GM12878 (cell line): ENCODE results near the gene TK2. TPM values are rescaled to one million over a fixed set of nuclear protein-coding genes. Genes with fewer than 3 reads are reported as not detected.
"Not testable (repeated sequence)": the region's sequence is repeated elsewhere in the genome, so short reads cannot be mapped to it uniquely, and the experiment has no call there.

Experiments used
- ATAC-seq: fragments of 200-7000 bp; cut with Tn5 transposase; 3 replicates; pipeline ENCODE4 v1.9.1; 2020; ENCODE audit warnings: mild to moderate bottlenecking, moderate library complexity
- BruUV-seq: library from RNA; stranded (reverse); fragments of 400-500 nt; replicated peaks from 2 replicates; lab custom pipeline; 2021; lab: Mats Ljungman, UMichigan
- CTCF ChIA-PET: fragments of 300-600 bp; sonication (Branson Sonifier 250); formaldehyde crosslinking; extraction: SDS; loops from one replicate; lab custom pipeline; 2021; ENCODE audit warnings: inconsistent platforms; lab: Yijun Ruan, JAX
- POLR2A ChIA-PET: fragments of 350-600 bp; formaldehyde crosslinking; extraction: SDS; loops from one replicate; lab custom pipeline; 2021; ENCODE audit warnings: inconsistent platforms; lab: Charles Lee
- RAD21 ChIA-PET: fragments of 300-600 bp; sonication (Branson Sonifier 250); formaldehyde crosslinking; loops from one replicate; lab custom pipeline; 2023; ENCODE audit warnings: antibody characterized with exemption; ENCODE audit not compliant: unreplicated experiment; lab: Charles Lee
- SMC1A ChIA-PET: fragments of 300-600 bp; sonication (Branson Sonifier 250); formaldehyde crosslinking; loops from one replicate; lab custom pipeline; 2023; ENCODE audit not compliant: unreplicated experiment, uncharacterized antibody; lab: Charles Lee
- DNase-seq: peaks from one replicate; pipeline ENCODE4 v3.0.0-alpha.2; 2011; ENCODE audit warnings: low read depth, low spot score
- FAIRE-seq: peaks from 3 replicates; lab custom pipeline; 2011; peaks lifted over from hg19 to GRCh38; lab: Jason Lieb, UNC
- H2AFZ ChIP-seq: 2 replicates; pipeline ENCODE4 v1.6.0; 2011; ENCODE audit warnings: low read depth, low read length, control low read depth; ENCODE audit not compliant: control insufficient read depth
- H3K27ac ChIP-seq: 2 replicates; pipeline ENCODE4 v1.5.1; 2011; ENCODE audit warnings: control low read depth; ENCODE audit not compliant: control insufficient read depth, insufficient read depth
- H3K27me3 ChIP-seq, 2 experiments: replicated peaks in 1 of 2; 2 replicates each; pipeline versions ENCODE4 v1.6.0 to v1.6.1; 2011; ENCODE audit warnings: low read length in 1 of 2; ENCODE audit not compliant: control insufficient read depth in 2 of 2, insufficient read depth in 2 of 2
- H3K36me3 ChIP-seq, 2 experiments: 2 replicates each; pipeline ENCODE4 v1.5.1; 2011; ENCODE audit warnings: low read length in 1 of 2; ENCODE audit not compliant: control insufficient read depth in 2 of 2, insufficient read depth in 2 of 2
- H3K4me1 ChIP-seq: 2 replicates; pipeline ENCODE4 v1.6.1; 2011; ENCODE audit warnings: mild to moderate bottlenecking, low read length, moderate library complexity, mixed read lengths; ENCODE audit not compliant: control insufficient read depth, insufficient read depth
- H3K4me2 ChIP-seq: 2 replicates; pipeline ENCODE4 v1.6.0; 2011; ENCODE audit warnings: control low read depth; ENCODE audit not compliant: control insufficient read depth, insufficient read depth
- H3K4me3 ChIP-seq: fragments of 200-600 bp; sonication (generic); 2 replicates; pipeline ENCODE4 v1.5.1; 2016
- H3K79me2 ChIP-seq: 2 replicates; pipeline ENCODE4 v1.6.0; 2011; ENCODE audit warnings: low read length; ENCODE audit not compliant: control insufficient read depth, insufficient read depth
- H3K9ac ChIP-seq: 2 replicates; pipeline ENCODE4 v1.8.0; 2011; ENCODE audit warnings: low read length, control low read depth, mixed read lengths; ENCODE audit not compliant: control insufficient read depth, insufficient read depth
- H3K9me3 ChIP-seq: replicated peaks from 3 replicates; pipeline ENCODE4 v1.5.1; 2011; ENCODE audit warnings: mild to moderate bottlenecking, low read length; ENCODE audit not compliant: control insufficient read depth, insufficient read depth
- H4K20me1 ChIP-seq: 2 replicates; pipeline ENCODE4 v1.6.0; 2011; ENCODE audit not compliant: control insufficient read depth, insufficient read depth
- HCFC1 ChIP-seq: fragments of 150-350 bp; IDR thresholded peaks from 2 replicates; pipeline ENCODE4 v1.6.1; 2014; ENCODE audit warnings: low read length
- MTA2 ChIP-seq: fragments of 450-650 bp; IDR thresholded peaks from 2 replicates; pipeline ENCODE4 v1.6.1; 2016; ENCODE audit warnings: low read depth, mild to moderate bottlenecking, moderate library complexity
- MTA3 ChIP-seq: IDR thresholded peaks from 2 replicates; pipeline ENCODE4 v1.6.1; 2012; ENCODE audit warnings: low read length, inconsistent platforms, borderline replicate concordance
- POLR2AphosphoS2 ChIP-seq: IDR thresholded peaks from 2 replicates; pipeline ENCODE4 v1.6.1; 2011; ENCODE audit warnings: low read depth, mild to moderate bottlenecking, low read length, improper control_type of control experiment, moderate library complexity
- SP1 ChIP-seq: IDR thresholded peaks from one replicate; pipeline ENCODE4 v1.6.1; 2011; ENCODE audit warnings: low read depth, low read length
- TCF12 ChIP-seq: IDR thresholded peaks from 2 replicates; pipeline ENCODE4 v1.6.1; 2011; ENCODE audit warnings: low read depth, mild to moderate bottlenecking, low read length
- WGBS: methylation state at CpG from one replicate; pipeline ENCODE4 v1.1.6; 2016; ENCODE audit warnings: low lambda C conversion rate; ENCODE audit not compliant: insufficient replicate concordance, insufficient coverage; ENCODE audit errors: missing lambda C conversion rate; 5-methylcytosine and 5-hydroxymethylcytosine counted together
- in situ Hi-C: fragments of 300-500 bp; cut with MboI; formaldehyde crosslinking; loops from 9 replicates; pipeline ENCODE4 v1.14.3; 2018; ENCODE audit warnings: mixed read lengths
- intact Hi-C: fragments of 100-400 bp; cut with micrococcal nuclease; formaldehyde crosslinking; loops from one replicate; pipeline ENCODE4 v1.14.2; 2022; ENCODE audit not compliant: unreplicated experiment
- polyA plus RNA-seq, 11 experiments: library from polyadenylated mRNA; depleted of rRNA in 4 of 11; unstranded in 6 of 11; stranded (reverse) in 5 of 11; fragments of >200 nt; fragmentation: Nextera tagmentation in 4 of 11; fragmentation: Illumina TruSeq in 1 of 11; extraction: Ambion mirVana in 4 of 11; extraction: Trizol in 1 of 11; gene quantifications; 1 replicate in 1 of 11; 2 replicates in 10 of 11; pipeline versions ENCODE4 v1.2.1 to v1.2.3, GENCODE V29; 2011 to 2016; ENCODE audit warnings: inconsistent platforms in 2 of 11, missing spikeins in 2 of 11, low read depth in 1 of 11
- total RNA-seq, 4 experiments: library from RNA; depleted of rRNA in 3 of 4; stranded (reverse); fragments of >200 nt in 3 of 4; fragmentation: Illumina TruSeq in 1 of 4; extraction: Trizol in 1 of 4; gene quantifications; 2 replicates each; pipeline versions ENCODE4 v1.2.1 to v1.2.3, GENCODE V29; 2013 to 2021

TK2 gene
- total and polyA plus RNA-seq, 10 of the 15 experiments (the other 5 are each of a cell fraction or from before 2014, with no cell fraction given) = 1.3 to 12.4 (median 3.0) TPM

GRCh38 chr16:66467611-66468010 is 82.3 kb downstream of the TK2 start (continued):
- TF ChIP-seq SP1 (no peak), POLR2AphosphoS2 (no peak), HCFC1 (no peak), MTA2 (no peak), MTA3 (no peak), TCF12 (no peak)

DNA sequence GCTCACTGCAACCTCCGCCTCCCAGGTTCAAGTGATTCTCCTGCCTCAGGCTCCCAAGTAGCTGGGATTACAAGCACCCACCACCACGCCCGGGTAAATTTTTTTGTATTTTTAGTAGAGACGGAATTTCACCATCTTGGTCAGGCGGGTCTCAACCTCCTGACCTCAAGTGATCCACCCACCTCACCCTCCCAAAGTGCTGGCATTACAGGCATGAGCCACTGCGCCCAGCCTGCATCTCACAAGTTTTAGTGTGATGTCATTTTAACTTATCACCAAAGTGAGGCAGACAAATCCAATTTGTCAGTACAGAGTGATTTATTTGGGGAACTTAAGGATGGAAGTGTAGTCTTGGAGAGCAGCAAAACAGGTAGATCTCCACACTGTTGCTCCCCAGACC is 83.3 kb downstream of the TK2 start:
- in situ Hi-C loops, FAIRE-seq, SMC1A ChIA-PET, H4K20me1 ChIP-seq, DNase-seq, RAD21 ChIA-PET, intact Hi-C loops, BruUV-seq, H3K79me2 ChIP-seq, H3K4me1 ChIP-seq, H2AFZ ChIP-seq, H3K27me3 ChIP-seq, H3K4me2 ChIP-seq, H3K36me3 ChIP-seq, H3K9me3 ChIP-seq, H3K4me3 ChIP-seq, ATAC-seq, POLR2A ChIA-PET, H3K27ac ChIP-seq, CTCF ChIA-PET, H3K9ac ChIP-seq: not testable (repeated sequence)
- 37% methylated on average over 6 of the region's 6 CpGs for WGBS

DNA sequence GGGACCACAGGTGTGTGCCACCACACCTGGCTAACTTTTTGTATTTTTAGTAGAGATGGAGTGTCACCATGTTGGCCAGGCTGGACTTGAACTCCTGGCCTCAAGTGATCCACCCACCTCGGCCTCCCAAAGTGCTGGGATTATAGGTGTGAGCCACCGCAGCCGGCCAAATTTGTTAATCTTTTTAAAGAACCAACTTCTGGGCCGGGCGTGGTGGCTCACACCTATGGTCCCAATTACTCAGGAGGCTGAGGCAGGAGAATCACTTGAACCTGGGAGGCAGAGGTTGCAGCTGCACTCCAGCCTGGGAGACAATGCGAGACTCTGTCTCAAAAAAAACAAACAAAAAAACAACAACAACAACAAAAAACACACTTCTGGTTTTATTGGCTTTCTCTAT is 84.0 kb downstream of the TK2 start:
- H3K4me1 ChIP-seq, H3K4me3 ChIP-seq, intact Hi-C loops, H4K20me1 ChIP-seq, H3K4me2 ChIP-seq, H3K9me3 ChIP-seq, DNase-seq, H3K79me2 ChIP-seq, H3K27ac ChIP-seq, H3K27me3 ChIP-seq, CTCF ChIA-PET, H3K36me3 ChIP-seq, ATAC-seq, FAIRE-seq, in situ Hi-C loops, POLR2A ChIA-PET, SMC1A ChIA-PET, H2AFZ ChIP-seq, H3K9ac ChIP-seq, BruUV-seq, RAD21 ChIA-PET: not testable (repeated sequence)
- 66% methylated on average over 6 of the region's 6 CpGs for WGBS
